ENCODE data around the gene VARS2.

- TF ChIP-seq POLR2A (IDR thresholded peaks at IDR 0.05) = no peak
- TF ChIP-seq, protein P1, sequence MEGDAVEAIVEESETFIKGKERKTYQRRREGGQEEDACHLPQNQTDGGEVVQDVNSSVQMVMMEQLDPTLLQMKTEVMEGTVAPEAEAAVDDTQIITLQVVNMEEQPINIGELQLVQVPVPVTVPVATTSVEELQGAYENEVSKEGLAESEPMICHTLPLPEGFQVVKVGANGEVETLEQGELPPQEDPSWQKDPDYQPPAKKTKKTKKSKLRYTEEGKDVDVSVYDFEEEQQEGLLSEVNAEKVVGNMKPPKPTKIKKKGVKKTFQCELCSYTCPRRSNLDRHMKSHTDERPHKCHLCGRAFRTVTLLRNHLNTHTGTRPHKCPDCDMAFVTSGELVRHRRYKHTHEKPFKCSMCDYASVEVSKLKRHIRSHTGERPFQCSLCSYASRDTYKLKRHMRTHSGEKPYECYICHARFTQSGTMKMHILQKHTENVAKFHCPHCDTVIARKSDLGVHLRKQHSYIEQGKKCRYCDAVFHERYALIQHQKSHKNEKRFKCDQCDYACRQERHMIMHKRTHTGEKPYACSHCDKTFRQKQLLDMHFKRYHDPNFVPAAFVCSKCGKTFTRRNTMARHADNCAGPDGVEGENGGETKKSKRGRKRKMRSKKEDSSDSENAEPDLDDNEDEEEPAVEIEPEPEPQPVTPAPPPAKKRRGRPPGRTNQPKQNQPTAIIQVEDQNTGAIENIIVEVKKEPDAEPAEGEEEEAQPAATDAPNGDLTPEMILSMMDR (IDR thresholded peaks at IDR 0.05) = no peak
Observed at GRCh38 chr6:30947231-30947630, 33.2 kb downstream of the VARS2 start.
